ENCODE measurements around the gene SPATA21.
"Not testable (repeated sequence)": the region's sequence is repeated elsewhere in the genome, so short reads cannot be mapped to it uniquely, and the experiment has no call there.

Gene SPATA21

GRCh38 chr1:16386454-16387113 is 50.6 kb downstream of the SPATA21 start:
- DNase-seq (ENCODE audit: low read depth in 1 of 2, low spot score in 1 of 2) = no peak

- no peak for DNase-seq (ENCODE audit: low read depth in 1 of 2, low spot score in 1 of 2)
Measured at GRCh38 chr1:16385659-16386453, 51.4 kb downstream of the SPATA21 start.

DNA sequence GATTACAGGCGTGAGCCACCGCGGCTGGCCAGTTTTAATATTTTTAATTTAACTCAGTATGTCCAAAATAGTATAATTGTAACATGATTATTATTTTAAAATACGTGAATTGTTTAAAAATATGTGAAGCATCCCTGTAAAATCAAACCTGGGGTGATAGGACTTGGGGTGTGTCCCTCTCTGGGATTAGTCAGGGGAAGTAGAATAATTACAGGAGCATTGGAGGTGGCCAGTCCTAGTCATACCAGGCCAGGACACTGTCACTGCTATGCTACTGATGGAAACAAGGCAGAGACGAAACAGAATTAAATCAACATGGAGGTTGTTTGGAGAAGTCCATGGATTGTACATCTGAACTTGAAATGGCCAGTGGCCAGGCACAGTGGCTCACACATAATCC is 53.3 kb downstream of the SPATA21 start:
- DNase-seq (ENCODE audit: low read depth in 1 of 2, low spot score in 1 of 2) = no peak

- no peak for DNase-seq (ENCODE audit: low read depth in 1 of 2, low spot score in 1 of 2)
Measured at GRCh38 chr1:16380868-16381267, 56.4 kb downstream of the SPATA21 start.

GRCh38 chr1:16378443-16378842 is 58.8 kb downstream of the SPATA21 start:
- no peak for DNase-seq (ENCODE audit: low read depth in 1 of 2, low spot score in 1 of 2)

GRCh38 chr1:16376971-16377370 is 60.3 kb downstream of the SPATA21 start:
- DNase-seq (ENCODE audit: low read depth in 1 of 2, low spot score in 1 of 2) = no peak

GRCh38 chr1:16375521-16376340 is 61.5 kb downstream of the SPATA21 start:
- no peak for DNase-seq (ENCODE audit: low read depth in 1 of 2, low spot score in 1 of 2)

DNA sequence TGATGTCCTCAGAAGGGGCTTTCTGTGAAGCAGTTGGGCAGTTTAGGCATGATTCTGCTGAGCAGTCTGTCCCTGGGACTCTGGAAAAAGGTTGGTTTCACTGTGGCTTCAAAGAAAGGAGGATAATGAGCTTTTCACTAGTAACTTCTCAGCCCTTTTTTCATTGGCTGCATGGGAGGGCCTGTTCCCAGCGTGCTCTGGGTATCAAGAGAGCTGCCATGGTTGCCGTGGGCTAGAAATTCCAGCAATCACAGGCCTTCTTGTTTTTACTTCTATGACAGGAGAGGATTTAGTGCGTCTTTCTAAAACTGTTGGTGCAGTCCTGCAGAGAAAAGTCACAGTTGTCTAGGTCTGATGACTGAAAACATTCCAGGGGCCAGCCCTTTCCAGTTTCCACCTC is 63.0 kb downstream of the SPATA21 start:
- DNase-seq (ENCODE audit: low read depth in 1 of 2, low spot score in 1 of 2) = no peak

DNA sequence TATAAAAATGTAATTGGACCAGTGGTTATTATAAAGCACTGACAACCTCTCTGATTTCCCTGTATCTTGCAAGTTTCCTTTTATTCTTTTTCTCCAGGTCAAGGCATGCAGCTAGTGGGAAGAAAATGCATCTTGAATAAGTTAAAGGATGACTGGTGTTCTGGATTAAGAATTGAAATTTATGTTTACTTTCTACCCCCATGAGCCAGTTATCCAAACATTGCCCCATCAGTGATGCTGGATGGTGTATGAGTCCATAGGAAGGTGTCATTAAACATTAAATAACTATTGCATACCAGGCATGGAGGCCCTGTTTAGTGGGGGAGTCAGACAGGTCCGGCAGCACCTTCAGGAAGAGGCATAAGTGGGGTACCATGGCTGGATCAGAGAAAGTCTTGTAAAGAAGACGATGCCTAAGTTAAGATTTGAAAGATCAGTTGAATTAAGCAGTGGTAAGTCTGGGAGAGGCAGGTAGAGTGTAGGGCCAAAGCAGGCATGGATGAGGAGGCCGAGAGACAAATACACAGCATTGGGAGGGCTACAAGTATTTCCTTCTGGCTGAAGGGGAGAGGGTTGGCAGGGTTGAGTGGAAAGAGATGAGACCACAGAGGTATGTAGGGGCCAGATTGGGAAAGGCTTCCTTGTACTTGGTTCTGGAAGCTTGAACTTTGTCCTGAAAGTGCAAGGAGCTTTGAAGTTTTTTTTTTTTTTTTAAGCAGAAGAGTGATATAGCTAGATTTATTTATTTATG is 64.5 kb downstream of the SPATA21 start:
- DNase-seq (ENCODE audit: low read depth in 1 of 2, low spot score in 1 of 2) = no peak

DNA sequence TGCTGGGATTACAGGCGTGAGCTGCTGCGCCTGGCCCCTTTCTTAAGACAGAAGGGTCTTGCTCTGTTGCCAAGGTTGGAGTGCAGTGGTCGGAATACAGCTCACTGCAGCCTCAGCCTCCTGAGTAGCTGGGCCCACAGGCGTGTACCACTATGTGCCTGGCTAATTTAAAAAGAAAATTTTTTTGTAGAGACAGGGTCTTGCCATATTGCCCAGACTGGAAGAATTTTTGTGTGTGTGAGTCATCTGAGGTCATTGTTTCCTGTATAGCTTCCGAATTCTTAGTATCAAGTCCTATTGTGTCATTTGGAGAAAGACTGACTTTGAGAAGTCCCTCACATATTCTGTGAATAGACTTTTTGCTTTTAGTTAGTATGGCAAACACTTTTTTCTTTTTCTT is 65.5 kb downstream of the SPATA21 start:
- no peak for DNase-seq (ENCODE audit: low read depth in 1 of 2, low spot score in 1 of 2)

GRCh38 chr1:16369821-16370220 is 67.4 kb downstream of the SPATA21 start:
- no peak for DNase-seq (ENCODE audit: low read depth in 1 of 2, low spot score in 1 of 2)

- no peak for DNase-seq (ENCODE audit: low read depth in 1 of 2, low spot score in 1 of 2)
Measured at GRCh38 chr1:16367968-16368890, 69.0 kb downstream of the SPATA21 start.

DNA sequence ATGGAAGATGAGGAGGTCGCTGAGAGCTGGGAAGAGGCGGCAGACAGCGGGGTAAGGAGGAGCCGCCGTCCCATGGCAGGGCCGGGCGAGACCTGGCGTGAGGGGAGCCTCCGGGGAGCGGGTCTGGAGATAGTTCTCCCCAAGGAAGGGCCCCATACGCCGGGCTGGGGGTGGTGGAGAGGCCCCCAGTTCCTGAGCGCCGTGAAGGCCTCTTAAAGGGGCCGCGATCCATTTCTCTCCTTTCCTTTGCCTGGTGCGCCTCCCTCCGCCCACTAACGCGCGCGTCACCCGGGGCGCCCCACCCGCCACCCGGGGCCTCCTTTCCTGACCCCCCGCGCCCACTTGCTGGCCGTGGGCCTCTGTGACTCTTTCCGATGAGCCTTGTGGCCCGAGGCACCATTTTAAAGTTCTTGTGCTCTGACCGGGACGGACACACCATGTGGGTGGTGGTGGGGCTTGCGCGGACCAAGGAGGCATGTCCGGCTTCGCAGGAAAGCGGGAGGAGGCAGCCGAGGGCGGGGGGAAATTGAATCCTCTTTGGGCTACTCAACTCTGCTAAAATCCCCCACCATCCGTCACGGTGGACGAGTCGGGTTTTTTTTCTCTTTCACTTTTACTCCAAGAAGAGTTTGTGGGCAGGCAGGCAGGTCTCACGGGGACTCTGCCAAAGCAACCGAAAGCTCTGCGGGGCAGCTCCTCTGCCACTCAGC is 69.8 kb downstream of the SPATA21 start:
- DNase-seq (ENCODE audit: low read depth in 1 of 2, low spot score in 1 of 2) = peak; percentile 48 to 79

DNA sequence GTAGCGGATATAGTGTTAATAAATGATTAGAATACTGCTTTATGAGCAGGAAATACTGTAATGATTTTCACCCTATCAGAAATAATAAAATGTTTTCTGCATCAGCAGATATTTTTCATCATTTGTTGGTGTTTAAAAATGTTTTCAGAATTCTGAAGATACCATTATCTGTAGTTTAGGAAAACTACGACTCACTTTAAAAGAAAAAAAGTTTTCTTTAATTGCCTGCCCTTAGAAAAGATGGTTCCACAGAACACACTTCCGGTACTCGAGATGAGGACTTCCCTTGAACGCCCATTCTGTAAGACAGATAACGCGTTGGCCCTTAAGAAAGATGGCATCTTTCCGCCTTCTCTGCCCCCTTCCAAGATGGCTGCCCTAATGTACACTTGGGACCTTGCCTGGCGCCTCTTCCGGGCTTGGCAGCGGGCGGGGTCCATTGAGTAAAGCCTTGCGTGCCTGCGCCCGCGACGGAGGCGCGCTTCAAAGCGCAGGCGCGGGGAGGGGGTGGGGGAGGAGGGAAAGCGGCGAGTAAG is 70.4 kb downstream of the SPATA21 start, which contains the start of gene SZRD1:
TSS of gene SZRD1 (plus strand) at position 521 of the 536 bp plus-strand sequence. CDS start 16 bp downstream, outside the sequence.
- peak; percentile 83 to 92 for DNase-seq (ENCODE audit: low read depth in 1 of 2, low spot score in 1 of 2)

GRCh38 chr1:16365146-16365498 is 72.1 kb downstream of the SPATA21 start:
- not testable (repeated sequence) for DNase-seq (ENCODE audit: low read depth in 1 of 2, low spot score in 1 of 2)

DNA sequence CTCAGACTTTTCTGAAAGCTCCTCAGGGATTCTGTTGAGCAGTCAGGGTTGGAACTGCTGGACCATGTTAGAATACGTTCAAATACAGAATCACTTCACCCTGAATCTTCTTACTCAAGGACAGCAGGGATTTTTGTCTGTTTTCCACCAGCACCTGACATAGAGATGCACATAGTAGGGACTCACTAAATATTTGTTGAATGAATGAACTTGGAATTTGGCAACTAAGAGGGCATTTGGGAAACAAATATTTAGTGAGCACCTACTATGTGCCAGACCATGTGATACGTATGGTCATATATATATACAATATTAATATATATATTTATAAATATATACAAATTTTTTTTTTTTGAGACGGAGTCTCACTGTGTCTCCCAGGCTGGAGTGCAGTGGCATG is 80.4 kb downstream of the SPATA21 start:
- DNase-seq (ENCODE audit: low read depth in 1 of 2, low spot score in 1 of 2) = no peak

GRCh38 chr1:16354619-16355018 is 82.6 kb downstream of the SPATA21 start:
- no peak for DNase-seq (ENCODE audit: low read depth in 1 of 2, low spot score in 1 of 2)

- no peak for DNase-seq (ENCODE audit: low read depth in 1 of 2, low spot score in 1 of 2)
Measured at GRCh38 chr1:16352842-16353535, 84.2 kb downstream of the SPATA21 start.
